ENCODE data around the gene GLI2. TPM values are rescaled to one million over a fixed set of nuclear protein-coding genes. Genes with fewer than 3 reads are reported as not detected.

GLI2 gene
- total and polyA plus RNA-seq, 9 of the 15 experiments (the other 6 are each of a cell fraction or from before 2014, with no cell fraction given) = 0.24 TPM; not detected in 8

GRCh38 chr2:120685974-120686297 is 49.7 kb upstream of the GLI2 start:
- Histone ChIP-seq H3K9me3 (replicated peaks; ENCODE audit: control insufficient read depth, insufficient read depth, low read depth, low read length) (no peaks in the 10 kb centered on the region), H3K27me3 (ENCODE audit: control insufficient read depth in 2 of 2, insufficient read depth in 2 of 2, low read length in 2 of 2) (peaks cover 7 to 20% of the 10 kb centered on the region in 2 experiments; a peak in 4 of 5 replicates), H3K79me2 (ENCODE audit: control insufficient read depth, insufficient read depth, low read length) (no peaks in the 10 kb centered on the region), H4K20me1 (replicated peaks; ENCODE audit: control insufficient read depth, insufficient read depth, low read length) (no peaks in the 10 kb centered on the region; the same call in 1 of the 2 replicates), H3K27ac (ENCODE audit: extremely low read depth, low read depth, low read length) (no peak overlapping the region), H2AFZ (ENCODE audit: low read depth, low read length) (no peak overlapping the region), H3K4me1 (replicated peaks in 1 of 2; ENCODE audit: control insufficient read depth in 2 of 2, insufficient read depth in 2 of 2, low read length in 2 of 2) (no peaks in the 10 kb centered on the region), H3K36me3 (ENCODE audit: control insufficient read depth, insufficient read depth, low read length) (no peaks in the 10 kb centered on the region), H3K4me2 (ENCODE audit: insufficient read depth, low read length) (no peak overlapping the region), H3K4me3 (no peak overlapping the region), H3K9me1 (ENCODE audit: control insufficient read depth, insufficient read depth, low read length) (no peaks in the 10 kb centered on the region), H3K9ac (ENCODE audit: insufficient read depth in 1 of 2, low read depth in 2 of 2, low read length in 2 of 2) (no peak overlapping the region)
- WGBS (ENCODE audit: insufficient coverage, low coverage, missing lambda C conversion rate) = under 1% methylated on average over 10 of the region's 12 CpGs
- FAIRE-seq (no peak), ATAC-seq (no peak), DNase-seq (ENCODE audit: extremely low read depth in 1 of 4, low spot score in 3 of 4) (no peak)
- ChIA-PET CTCF (ENCODE audit: low intra/inter-chr PET ratio) (no interaction called here), POLR2A (interaction anchor here (0.7 to 1.3 kb wide), 2 partner anchors 19 to 53 kb away, joined by 3 read pairs; no protein-coding TSS in a partner anchor)
- in situ Hi-C loops (cut with MboI) (loop anchor here (25.0 kb wide), 1 partner anchor 651 kb away; no protein-coding TSS in a partner anchor), intact Hi-C loops (cut with micrococcal nuclease) (no loop called here)
- BruUV-seq (replicated peaks) = no TSS peak
- no peak for TF ChIP-seq HDAC3 (IDR thresholded peaks at IDR 0.05; ENCODE audit: borderline replicate concordance, partially characterized antibody)
- TF ChIP-seq ZNF589 (CRISPR knock-in tag; IDR thresholded peaks at IDR 0.05; ENCODE audit: low read depth) = no peak
- no peak for TF ChIP-seq HMGN3 (IDR thresholded peaks at IDR 0.05; ENCODE audit: borderline replicate concordance, extremely low read depth, insufficient read length, low read depth, low read length)
- no peak for TF ChIP-seq SMARCE1 (IDR thresholded peaks at IDR 0.05)
- TF ChIP-seq MYC (IDR thresholded peaks at IDR 0.05; ENCODE audit: low read depth, low read length) = no peak
- TF ChIP-seq MYC (CRISPR knock-in tag; IDR thresholded peaks at IDR 0.05; ENCODE audit: borderline replicate concordance, low read depth) = no peak
- no peak for TF ChIP-seq RBM15 (IDR thresholded peaks at IDR 0.05; ENCODE audit: insufficient read depth, low read length)
- no peak for TF ChIP-seq PRDM10 (IDR thresholded peaks at IDR 0.05; ENCODE audit: partially characterized antibody)
- no peak for TF ChIP-seq GTF3C2 (IDR thresholded peaks at IDR 0.05; ENCODE audit: borderline replicate concordance, extremely low read depth, insufficient read length)
- no peak for TF ChIP-seq ATF6 (CRISPR knock-in tag; IDR thresholded peaks at IDR 0.05)
- TF ChIP-seq ZNF766 (CRISPR knock-in tag; conservative IDR thresholded peaks at IDR 0.05) = no peak
- TF ChIP-seq ZNF655 (CRISPR knock-in tag; IDR thresholded peaks at IDR 0.05) = no peak

Data from K562 (cell line).